GM12878 (cell line): ENCODE results near the gene LRRC74B. TPM values are rescaled to one million over a fixed set of nuclear protein-coding genes. Genes with fewer than 3 reads are reported as not detected.

ENCODE experiments used
- ATAC-seq: fragments of 200-7000 bp; cut with Tn5 transposase; 3 replicates; pipeline ENCODE4 v1.9.1; 2020; ENCODE audit warnings: mild to moderate bottlenecking, moderate library complexity
- BruUV-seq: library from RNA; stranded (reverse); fragments of 400-500 nt; replicated peaks from 2 replicates; lab custom pipeline; 2021; lab: Mats Ljungman, UMichigan
- CTCF ChIA-PET: fragments of 300-600 bp; sonication (Branson Sonifier 250); formaldehyde crosslinking; extraction: SDS; loops from one replicate; lab custom pipeline; 2021; ENCODE audit warnings: inconsistent platforms; lab: Yijun Ruan, JAX
- POLR2A ChIA-PET: fragments of 350-600 bp; formaldehyde crosslinking; extraction: SDS; loops from one replicate; lab custom pipeline; 2021; ENCODE audit warnings: inconsistent platforms; lab: Charles Lee
- RAD21 ChIA-PET: fragments of 300-600 bp; sonication (Branson Sonifier 250); formaldehyde crosslinking; loops from one replicate; lab custom pipeline; 2023; ENCODE audit warnings: antibody characterized with exemption; ENCODE audit not compliant: unreplicated experiment; lab: Charles Lee
- SMC1A ChIA-PET: fragments of 300-600 bp; sonication (Branson Sonifier 250); formaldehyde crosslinking; loops from one replicate; lab custom pipeline; 2023; ENCODE audit not compliant: unreplicated experiment, uncharacterized antibody; lab: Charles Lee
- DNase-seq: peaks from one replicate; pipeline ENCODE4 v3.0.0-alpha.2; 2011; ENCODE audit warnings: low read depth, low spot score
- FAIRE-seq: peaks from 3 replicates; lab custom pipeline; 2011; peaks lifted over from hg19 to GRCh38; lab: Jason Lieb, UNC
- H2AFZ ChIP-seq: 2 replicates; pipeline ENCODE4 v1.6.0; 2011; ENCODE audit warnings: low read depth, low read length, control low read depth; ENCODE audit not compliant: control insufficient read depth
- H3K27ac ChIP-seq: 2 replicates; pipeline ENCODE4 v1.5.1; 2011; ENCODE audit warnings: control low read depth; ENCODE audit not compliant: control insufficient read depth, insufficient read depth
- H3K27me3 ChIP-seq, 2 experiments: replicated peaks in 1 of 2; 2 replicates each; pipeline versions ENCODE4 v1.6.0 to v1.6.1; 2011; ENCODE audit warnings: low read length in 1 of 2; ENCODE audit not compliant: control insufficient read depth in 2 of 2, insufficient read depth in 2 of 2
- H3K36me3 ChIP-seq, 2 experiments: 2 replicates each; pipeline ENCODE4 v1.5.1; 2011; ENCODE audit warnings: low read length in 1 of 2; ENCODE audit not compliant: control insufficient read depth in 2 of 2, insufficient read depth in 2 of 2
- H3K4me1 ChIP-seq: 2 replicates; pipeline ENCODE4 v1.6.1; 2011; ENCODE audit warnings: mild to moderate bottlenecking, low read length, moderate library complexity, mixed read lengths; ENCODE audit not compliant: control insufficient read depth, insufficient read depth
- H3K4me2 ChIP-seq: 2 replicates; pipeline ENCODE4 v1.6.0; 2011; ENCODE audit warnings: control low read depth; ENCODE audit not compliant: control insufficient read depth, insufficient read depth
- H3K4me3 ChIP-seq: fragments of 200-600 bp; sonication (generic); 2 replicates; pipeline ENCODE4 v1.5.1; 2016
- H3K79me2 ChIP-seq: 2 replicates; pipeline ENCODE4 v1.6.0; 2011; ENCODE audit warnings: low read length; ENCODE audit not compliant: control insufficient read depth, insufficient read depth
- H3K9ac ChIP-seq: 2 replicates; pipeline ENCODE4 v1.8.0; 2011; ENCODE audit warnings: low read length, control low read depth, mixed read lengths; ENCODE audit not compliant: control insufficient read depth, insufficient read depth
- H3K9me3 ChIP-seq: replicated peaks from 3 replicates; pipeline ENCODE4 v1.5.1; 2011; ENCODE audit warnings: mild to moderate bottlenecking, low read length; ENCODE audit not compliant: control insufficient read depth, insufficient read depth
- H4K20me1 ChIP-seq: 2 replicates; pipeline ENCODE4 v1.6.0; 2011; ENCODE audit not compliant: control insufficient read depth, insufficient read depth
- BMI1 ChIP-seq: fragments of 450-650 bp; IDR thresholded peaks from 2 replicates; pipeline ENCODE4 v1.6.1; 2016; ENCODE audit warnings: mild to moderate bottlenecking, moderate library complexity, borderline replicate concordance
- MYC ChIP-seq: IDR thresholded peaks from 2 replicates; pipeline ENCODE4 v1.6.1; 2011; ENCODE audit warnings: mild to moderate bottlenecking, low read length, moderate library complexity, inconsistent platforms; ENCODE audit not compliant: insufficient read depth, insufficient replicate concordance, insufficient read length, severe bottlenecking
- NFIC ChIP-seq: IDR thresholded peaks from 2 replicates; pipeline ENCODE4 v1.6.1; 2012; ENCODE audit warnings: low read depth, mild to moderate bottlenecking, inconsistent platforms, low read length, moderate library complexity
- NRF1 ChIP-seq: conservative IDR thresholded peaks from 2 replicates; pipeline ENCODE4 v1.6.1; 2011; ENCODE audit warnings: mild to moderate bottlenecking, low read depth, low read length, improper control_type of control experiment
- PAX8 ChIP-seq: fragments of 450-650 bp; IDR thresholded peaks from 2 replicates; pipeline ENCODE4 v1.6.1; 2017; ENCODE audit warnings: mild to moderate bottlenecking, moderate library complexity
- WGBS: methylation state at CpG from one replicate; pipeline ENCODE4 v1.1.6; 2016; ENCODE audit warnings: low lambda C conversion rate; ENCODE audit not compliant: insufficient replicate concordance, insufficient coverage; ENCODE audit errors: missing lambda C conversion rate; 5-methylcytosine and 5-hydroxymethylcytosine counted together
- in situ Hi-C: fragments of 300-500 bp; cut with MboI; formaldehyde crosslinking; loops from 9 replicates; pipeline ENCODE4 v1.14.3; 2018; ENCODE audit warnings: mixed read lengths
- intact Hi-C: fragments of 100-400 bp; cut with micrococcal nuclease; formaldehyde crosslinking; loops from one replicate; pipeline ENCODE4 v1.14.2; 2022; ENCODE audit not compliant: unreplicated experiment
- polyA plus RNA-seq, 11 experiments: library from polyadenylated mRNA; depleted of rRNA in 4 of 11; unstranded in 6 of 11; stranded (reverse) in 5 of 11; fragments of >200 nt; fragmentation: Nextera tagmentation in 4 of 11; fragmentation: Illumina TruSeq in 1 of 11; extraction: Ambion mirVana in 4 of 11; extraction: Trizol in 1 of 11; gene quantifications; 1 replicate in 1 of 11; 2 replicates in 10 of 11; pipeline versions ENCODE4 v1.2.1 to v1.2.3, GENCODE V29; 2011 to 2016; ENCODE audit warnings: inconsistent platforms in 2 of 11, missing spikeins in 2 of 11, low read depth in 1 of 11
- total RNA-seq, 4 experiments: library from RNA; depleted of rRNA in 3 of 4; stranded (reverse); fragments of >200 nt in 3 of 4; fragmentation: Illumina TruSeq in 1 of 4; extraction: Trizol in 1 of 4; gene quantifications; 2 replicates each; pipeline versions ENCODE4 v1.2.1 to v1.2.3, GENCODE V29; 2013 to 2021
- TF ChIP-seq, protein P1 (sequence below): fragments of 450-650 bp; IDR thresholded peaks from 2 replicates; pipeline ENCODE4 v1.6.1; 2018; ENCODE audit warnings: mild to moderate bottlenecking, low read depth, moderate library complexity; ENCODE audit not compliant: partially characterized antibody

The LRRC74B gene
- total and polyA plus RNA-seq, 10 of the 15 experiments (the other 5 are each of a cell fraction or from before 2014, with no cell fraction given) = not detected

DNA sequence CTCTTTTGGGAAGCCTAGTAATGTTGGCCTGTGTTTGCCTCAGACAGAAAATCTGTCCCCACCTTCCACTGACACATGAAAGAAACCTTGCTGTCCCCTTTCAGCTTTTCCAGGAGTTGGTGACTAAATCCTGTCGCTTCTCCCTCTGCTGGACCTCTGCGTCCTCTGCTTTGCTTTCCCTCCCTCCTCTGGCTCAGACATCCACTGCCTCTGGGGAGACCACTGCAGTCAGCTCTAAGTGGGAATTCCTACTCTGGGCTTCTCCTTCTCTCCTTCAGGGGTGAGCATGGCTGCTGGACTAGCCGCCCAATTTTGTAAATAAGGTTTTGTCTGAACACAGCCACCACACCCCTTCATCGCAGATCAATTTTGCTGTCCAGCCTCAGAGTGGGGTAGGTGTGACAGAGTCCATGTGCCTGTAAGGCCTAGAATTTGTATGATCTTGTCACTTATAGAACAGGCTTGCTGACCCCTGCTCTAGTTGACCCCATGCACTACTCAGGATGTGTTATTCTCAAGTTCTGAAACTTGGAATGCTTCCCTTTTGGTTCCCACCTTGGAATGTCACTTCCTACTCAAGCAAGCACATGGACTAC lies 23.0 kb downstream of the LRRC74B start:
- peaks cover 5% of the 10 kb centered on the region for H3K4me1 ChIP-seq
- ATAC-seq = no peak
- H3K4me2 ChIP-seq = no peak overlapping the region
- no peaks in the 10 kb centered on the region for H4K20me1 ChIP-seq
- H3K9me3 ChIP-seq = no peaks in the 10 kb centered on the region
- TF ChIP-seq BMI1 (no peak), NRF1 (no peak), PAX8 (no peak), MYC (no peak), NFIC (no peak)
- TF ChIP-seq, protein P1, sequence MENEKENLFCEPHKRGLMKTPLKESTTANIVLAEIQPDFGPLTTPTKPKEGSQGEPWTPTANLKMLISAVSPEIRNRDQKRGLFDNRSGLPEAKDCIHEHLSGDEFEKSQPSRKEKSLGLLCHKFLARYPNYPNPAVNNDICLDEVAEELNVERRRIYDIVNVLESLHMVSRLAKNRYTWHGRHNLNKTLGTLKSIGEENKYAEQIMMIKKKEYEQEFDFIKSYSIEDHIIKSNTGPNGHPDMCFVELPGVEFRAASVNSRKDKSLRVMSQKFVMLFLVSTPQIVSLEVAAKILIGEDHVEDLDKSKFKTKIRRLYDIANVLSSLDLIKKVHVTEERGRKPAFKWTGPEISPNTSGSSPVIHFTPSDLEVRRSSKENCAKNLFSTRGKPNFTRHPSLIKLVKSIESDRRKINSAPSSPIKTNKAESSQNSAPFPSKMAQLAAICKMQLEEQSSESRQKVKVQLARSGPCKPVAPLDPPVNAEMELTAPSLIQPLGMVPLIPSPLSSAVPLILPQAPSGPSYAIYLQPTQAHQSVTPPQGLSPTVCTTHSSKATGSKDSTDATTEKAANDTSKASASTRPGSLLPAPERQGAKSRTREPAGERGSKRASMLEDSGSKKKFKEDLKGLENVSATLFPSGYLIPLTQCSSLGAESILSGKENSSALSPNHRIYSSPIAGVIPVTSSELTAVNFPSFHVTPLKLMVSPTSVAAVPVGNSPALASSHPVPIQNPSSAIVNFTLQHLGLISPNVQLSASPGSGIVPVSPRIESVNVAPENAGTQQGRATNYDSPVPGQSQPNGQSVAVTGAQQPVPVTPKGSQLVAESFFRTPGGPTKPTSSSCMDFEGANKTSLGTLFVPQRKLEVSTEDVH = no peak
- TF ChIP-seq, all 136 proteins: peak for 0
- no peaks in the 10 kb centered on the region for H3K36me3 ChIP-seq
- FAIRE-seq (no peak), DNase-seq (no peak)
- ChIA-PET CTCF (no interaction called here), RAD21 (no interaction called here), SMC1A (no interaction called here), POLR2A (no interaction called here)
- H3K27me3 ChIP-seq = no peaks in the 10 kb centered on the region; a peak in 1 of 4 replicates
- no peak overlapping the region for H3K4me3 ChIP-seq
- 56% methylated on average over 4 of the region's 4 CpGs for WGBS
- intact Hi-C loops (no loop called here), in situ Hi-C loops (no loop called here)
- H3K9ac ChIP-seq = no peak overlapping the region
- no peak overlapping the region for H2AFZ ChIP-seq
- H3K27ac ChIP-seq = no peak overlapping the region
- BruUV-seq = no TSS peak
- no peaks in the 10 kb centered on the region for H3K79me2 ChIP-seq
